OCI-LY3 (cell line): Measurements from ENCODE around the gene LPCAT1.

ENCODE experiments used
- EZH2phosphoT487 ChIP-seq: fragments of 200-600 bp; shearing (Covaris generic); IDR thresholded peaks from 2 replicates; pipeline ENCODE4 v1.6.1; 2018; ENCODE audit warnings: antibody characterized with exemption, mixed run types, low read depth
- TF ChIP-seq, protein P1 (sequence below): fragments of 200-600, 300-600 bp; sonication (generic); IDR thresholded peaks from 2 replicates; pipeline ENCODE4 v1.5.1; 2014; ENCODE audit warnings: antibody characterized with exemption, low read length, low read depth

DNA sequence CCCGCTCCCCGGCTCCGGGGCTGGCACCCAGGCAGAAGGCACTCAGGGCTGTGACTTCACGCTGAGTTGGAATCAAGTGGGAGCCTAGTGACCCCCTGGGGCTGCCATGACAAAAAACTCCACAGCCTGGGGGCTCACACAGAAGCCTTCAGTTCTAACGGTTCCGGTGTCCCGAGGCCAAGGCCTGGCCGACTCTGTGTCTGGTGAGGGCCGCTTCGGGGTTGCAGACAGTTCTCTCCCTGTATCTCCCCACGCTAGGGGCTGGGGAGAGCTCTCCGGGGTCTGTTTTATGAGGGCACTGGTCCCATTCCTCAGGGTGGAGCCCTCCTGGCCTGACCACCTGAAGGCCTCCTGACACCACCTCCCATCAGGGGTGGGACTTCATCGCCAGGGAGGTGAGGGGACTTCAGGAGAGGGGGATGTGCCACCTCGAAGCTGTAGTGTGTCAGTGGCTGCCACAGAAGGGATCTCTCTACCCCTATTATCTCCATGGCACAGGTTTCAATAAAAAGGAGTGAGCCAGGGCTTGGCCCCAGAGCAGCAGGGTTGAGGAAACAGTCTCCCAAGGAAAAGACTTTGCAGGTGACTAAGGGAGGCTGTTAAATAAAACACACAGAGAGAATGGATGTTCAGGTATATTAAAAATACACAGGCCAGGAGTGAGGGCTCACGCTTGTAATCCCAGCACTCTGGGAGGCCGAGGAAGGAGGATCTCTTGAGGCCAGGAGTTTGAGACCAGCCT is 77.0 kb downstream of the LPCAT1 start:
- TF ChIP-seq, protein P1, sequence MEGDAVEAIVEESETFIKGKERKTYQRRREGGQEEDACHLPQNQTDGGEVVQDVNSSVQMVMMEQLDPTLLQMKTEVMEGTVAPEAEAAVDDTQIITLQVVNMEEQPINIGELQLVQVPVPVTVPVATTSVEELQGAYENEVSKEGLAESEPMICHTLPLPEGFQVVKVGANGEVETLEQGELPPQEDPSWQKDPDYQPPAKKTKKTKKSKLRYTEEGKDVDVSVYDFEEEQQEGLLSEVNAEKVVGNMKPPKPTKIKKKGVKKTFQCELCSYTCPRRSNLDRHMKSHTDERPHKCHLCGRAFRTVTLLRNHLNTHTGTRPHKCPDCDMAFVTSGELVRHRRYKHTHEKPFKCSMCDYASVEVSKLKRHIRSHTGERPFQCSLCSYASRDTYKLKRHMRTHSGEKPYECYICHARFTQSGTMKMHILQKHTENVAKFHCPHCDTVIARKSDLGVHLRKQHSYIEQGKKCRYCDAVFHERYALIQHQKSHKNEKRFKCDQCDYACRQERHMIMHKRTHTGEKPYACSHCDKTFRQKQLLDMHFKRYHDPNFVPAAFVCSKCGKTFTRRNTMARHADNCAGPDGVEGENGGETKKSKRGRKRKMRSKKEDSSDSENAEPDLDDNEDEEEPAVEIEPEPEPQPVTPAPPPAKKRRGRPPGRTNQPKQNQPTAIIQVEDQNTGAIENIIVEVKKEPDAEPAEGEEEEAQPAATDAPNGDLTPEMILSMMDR: no peak
- no peak for TF ChIP-seq EZH2phosphoT487
